Common myeloid progenitor, CD34-positive (primary cell): ENCODE results near the gene ZFAND4. TPM values are rescaled to one million over a fixed set of nuclear protein-coding genes. Genes with fewer than 3 reads are reported as not detected.
"Not testable (repeated sequence)": the region's sequence is repeated elsewhere in the genome, so short reads cannot be mapped to it uniquely, and the experiment has no call there.

ENCODE experiments used
- CTCF ChIA-PET: fragments of 350-600 bp; sonication (Branson Sonifier 250); formaldehyde crosslinking; loops from one replicate; lab custom pipeline; 2021; ENCODE audit warnings: antibody characterized with exemption; lab: Charles Lee
- POLR2A ChIA-PET: fragments of 350-600 bp; sonication (Branson Sonifier 250); formaldehyde crosslinking; loops from one replicate; lab custom pipeline; 2021; ENCODE audit warnings: antibody characterized with exemption; lab: Charles Lee
- DNase-seq, 3 donors: peaks; one replicate each; pipeline versions ENCODE4 v3.0.0 to v3.0.0-alpha.2; 2013
- H3K27ac ChIP-seq, 2 experiments: 1 replicate in 1 of 2; 2 replicates in 1 of 2; pipeline ENCODE4 v1.7.0; 2013; ENCODE audit warnings: inconsistent platforms in 2 of 2, low read length in 2 of 2, mild to moderate bottlenecking in 2 of 2, low read depth in 1 of 2, moderate library complexity in 1 of 2; ENCODE audit not compliant: severe bottlenecking in 2 of 2, insufficient read depth in 1 of 2, poor library complexity in 1 of 2
- H3K27me3 ChIP-seq, 5 experiments: replicated peaks in 2 of 5; 1 replicate in 3 of 5; 2 replicates in 2 of 5; pipeline versions ENCODE4 v1.6.1 to v1.7.0; 2013; ENCODE audit warnings: low read length in 4 of 5, mild to moderate bottlenecking in 2 of 5, moderate library complexity in 2 of 5, inconsistent platforms in 1 of 5; ENCODE audit not compliant: insufficient read depth in 5 of 5, control insufficient read depth in 4 of 5
- H3K36me3 ChIP-seq, 4 experiments: 1 replicate in 2 of 4; 2 replicates in 2 of 4; pipeline versions ENCODE4 v1.6.1 to v1.7.0; 2013; ENCODE audit warnings: low read length in 3 of 4, control low read depth in 1 of 4, mild to moderate bottlenecking in 1 of 4; ENCODE audit not compliant: control insufficient read depth in 4 of 4, insufficient read depth in 4 of 4
- H3K4me1 ChIP-seq, 4 experiments: 1 replicate in 3 of 4; 2 replicates in 1 of 4; pipeline versions ENCODE4 v1.6.1 to v1.7.1; 2013; ENCODE audit warnings: low read length in 3 of 4, mild to moderate bottlenecking in 3 of 4, control low read depth in 1 of 4, inconsistent platforms in 1 of 4, moderate library complexity in 1 of 4; ENCODE audit not compliant: control insufficient read depth in 4 of 4, insufficient read depth in 4 of 4; ENCODE audit errors: control extremely low read depth in 1 of 4
- H3K4me3 ChIP-seq, 7 experiments: 1 replicate in 4 of 7; 2 replicates in 3 of 7; pipeline versions ENCODE4 v1.5.1 to v1.7.0; 2013; ENCODE audit warnings: mild to moderate bottlenecking in 7 of 7, low read length in 6 of 7, moderate library complexity in 6 of 7, inconsistent platforms in 2 of 7, low read depth in 2 of 7, control low read depth in 1 of 7; ENCODE audit not compliant: insufficient read depth in 4 of 7, control insufficient read depth in 1 of 7; ENCODE audit errors: extremely low read depth in 1 of 7
- H3K9me3 ChIP-seq, 5 experiments: 1 replicate in 4 of 5; 2 replicates in 1 of 5; pipeline versions ENCODE4 v1.6.1 to v1.7.1; 2013; ENCODE audit warnings: low read length in 4 of 5, mild to moderate bottlenecking in 2 of 5, inconsistent platforms in 1 of 5, low read depth in 1 of 5, moderate library complexity in 1 of 5; ENCODE audit not compliant: control insufficient read depth in 4 of 5, insufficient read depth in 2 of 5; ENCODE audit errors: control extremely low read depth in 1 of 5
- WGBS: methylation state at CpG from one replicate; pipeline ENCODE4 v1.1.5; 2013; ENCODE audit not compliant: insufficient coverage; 5-methylcytosine and 5-hydroxymethylcytosine counted together
- polyA plus RNA-seq: library from polyadenylated mRNA; unstranded; fragments of 120-200 nt; gene quantifications from one replicate; pipeline ENCODE4 v1.2.1, GENCODE V29; 2013

Gene ZFAND4
- polyA plus RNA-seq = 16.8 TPM

DNA sequence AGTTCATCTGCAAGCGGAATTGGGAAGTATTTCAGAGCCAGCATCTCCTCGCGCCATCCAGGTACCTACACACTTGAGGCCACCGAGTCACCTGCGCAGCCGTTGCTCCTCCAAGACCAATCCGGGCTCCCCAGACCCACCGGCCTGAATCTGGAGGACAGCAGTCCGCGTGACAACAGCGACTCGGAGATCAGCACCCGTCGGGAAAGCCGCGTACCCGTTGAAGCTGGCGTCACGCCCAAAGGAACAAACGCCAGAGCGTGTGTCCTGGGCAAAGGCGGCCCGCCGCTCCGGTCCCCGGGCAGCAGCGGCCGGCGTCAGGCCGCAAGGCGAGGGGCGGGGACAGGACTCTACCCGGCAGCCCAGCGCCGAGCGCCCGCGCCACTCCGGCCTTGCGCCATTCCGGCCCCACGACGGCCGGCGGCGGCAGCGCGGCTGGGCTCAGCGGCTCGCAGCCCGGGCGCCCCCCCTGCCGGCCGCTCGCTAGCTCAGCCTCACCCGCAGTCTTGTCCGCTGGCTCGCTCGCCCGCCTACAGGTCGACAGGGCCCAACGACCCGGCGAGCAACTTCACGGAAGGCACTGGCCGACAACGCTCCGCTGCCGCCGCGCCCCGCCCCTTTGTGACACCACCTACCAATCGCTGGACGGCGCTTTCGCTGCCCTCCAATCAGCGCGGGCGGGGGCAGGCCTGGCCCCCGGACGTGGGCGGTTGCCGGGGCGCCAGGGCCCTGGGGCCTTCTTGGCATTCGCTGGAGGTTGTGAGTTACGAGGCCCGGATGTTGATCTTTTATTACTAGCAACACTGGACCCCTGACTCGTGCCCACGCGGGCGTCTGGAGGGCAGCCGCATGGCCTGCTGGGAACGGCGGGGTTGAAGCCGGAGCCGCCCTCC is at the start of gene ZFAND4:
Gene ZFAND4, minus strand, starts transcription at position 592 of the 893 bp plus-strand sequence. CDS start 9,047 bp downstream, outside the sequence.
- WGBS = under 1% methylated on average over 78 of the region's 96 CpGs
- Histone ChIP-seq H3K4me1 (peaks cover 0 to 14% (median 6%) of the 10 kb centered on the region in 4 experiments), H3K4me3 (peak within 1 kb of the TSS; percentile 65 to 93 (median 88)), H3K27me3 (no peaks in the 10 kb centered on the region), H3K27ac (peak within 1 kb of the TSS; percentile 58), H3K36me3 (no peaks in the 10 kb centered on the region), H3K9me3 (no peaks in the 10 kb centered on the region)
- ChIA-PET CTCF (interaction anchor here (0.9 to 2.0 kb wide), 12 partner anchors 14 to 422 kb away, joined by 3 to 13 read pairs (median 4); no protein-coding TSS in a partner anchor), POLR2A (no interaction called here)
- peak; percentile 97 to 99 (median 98) for DNase-seq

DNA sequence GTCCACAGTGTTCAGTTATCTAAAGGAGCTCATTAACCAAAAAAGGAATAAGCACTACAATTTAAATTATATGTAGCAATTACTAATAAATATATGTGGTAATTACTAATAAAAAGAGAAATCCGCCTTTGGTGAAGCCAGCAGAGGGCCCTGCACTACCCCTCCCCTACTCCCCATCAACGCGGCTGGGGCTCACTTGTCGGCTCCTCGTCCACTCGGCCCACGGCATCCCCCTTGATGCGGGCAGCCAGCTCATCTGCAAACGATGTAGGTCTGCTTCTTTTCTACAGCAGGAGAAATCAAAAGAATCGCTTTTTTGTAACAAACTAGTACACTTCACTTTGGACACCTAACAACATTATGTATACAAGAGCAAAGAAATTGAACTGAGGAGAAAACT is 48.9 kb upstream of the ZFAND4 start:
- H3K4me3 ChIP-seq, H3K27ac ChIP-seq, H3K4me1 ChIP-seq, H3K9me3 ChIP-seq, DNase-seq, CTCF ChIA-PET, H3K36me3 ChIP-seq, H3K27me3 ChIP-seq, POLR2A ChIA-PET: not testable (repeated sequence)
- no CpG with 5 or more reads among the region's 10 CpGs for WGBS

- WGBS = no CpG with 5 or more reads among the region's 1 CpG
- H3K9me3 ChIP-seq, H3K4me3 ChIP-seq, DNase-seq, H3K36me3 ChIP-seq, H3K27ac ChIP-seq, H3K4me1 ChIP-seq, POLR2A ChIA-PET, CTCF ChIA-PET, H3K27me3 ChIP-seq: not testable (repeated sequence)
These were observed 45.1 kb upstream of the ZFAND4 start for GRCh38 chr10:45717642-45718041.

DNA sequence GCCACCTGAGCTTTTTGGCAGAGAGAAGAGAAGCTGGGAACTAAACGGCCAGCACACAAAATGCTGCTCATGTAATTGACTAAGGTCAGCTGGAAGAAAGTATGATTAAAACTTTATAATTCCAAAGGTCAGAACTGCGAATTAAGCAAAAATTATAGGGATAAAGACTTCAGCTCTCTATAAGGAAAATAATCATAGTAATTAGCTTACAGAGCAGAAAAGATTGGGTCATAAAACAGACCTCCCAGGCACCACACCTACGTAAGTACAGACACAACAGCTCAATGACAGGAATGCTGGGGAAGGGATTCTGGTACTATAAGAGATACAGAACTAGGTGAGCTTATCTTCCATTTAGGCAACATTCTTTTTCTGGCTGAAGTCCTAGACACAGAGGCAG is 44.5 kb upstream of the ZFAND4 start:
- DNase-seq, CTCF ChIA-PET, H3K36me3 ChIP-seq, POLR2A ChIA-PET, H3K27me3 ChIP-seq, H3K4me3 ChIP-seq, H3K4me1 ChIP-seq, H3K27ac ChIP-seq, H3K9me3 ChIP-seq: not testable (repeated sequence)
- 100% methylated on average over 1 of the region's 3 CpGs for WGBS

- DNase-seq, H3K36me3 ChIP-seq, H3K27ac ChIP-seq, H3K9me3 ChIP-seq, H3K4me1 ChIP-seq, H3K27me3 ChIP-seq, POLR2A ChIA-PET, H3K4me3 ChIP-seq, CTCF ChIA-PET: not testable (repeated sequence)
- no CpG with 5 or more reads among the region's 5 CpGs for WGBS
These were observed 38.7 kb upstream of the ZFAND4 start for GRCh38 chr10:45711223-45711622.

GRCh38 chr10:45710200-45710796 is 37.7 kb upstream of the ZFAND4 start:
- CTCF ChIA-PET, H3K27ac ChIP-seq, POLR2A ChIA-PET, H3K9me3 ChIP-seq, H3K4me3 ChIP-seq, H3K36me3 ChIP-seq, H3K27me3 ChIP-seq, DNase-seq, H3K4me1 ChIP-seq: not testable (repeated sequence)
- no CpG with 5 or more reads among the region's 3 CpGs for WGBS

DNA sequence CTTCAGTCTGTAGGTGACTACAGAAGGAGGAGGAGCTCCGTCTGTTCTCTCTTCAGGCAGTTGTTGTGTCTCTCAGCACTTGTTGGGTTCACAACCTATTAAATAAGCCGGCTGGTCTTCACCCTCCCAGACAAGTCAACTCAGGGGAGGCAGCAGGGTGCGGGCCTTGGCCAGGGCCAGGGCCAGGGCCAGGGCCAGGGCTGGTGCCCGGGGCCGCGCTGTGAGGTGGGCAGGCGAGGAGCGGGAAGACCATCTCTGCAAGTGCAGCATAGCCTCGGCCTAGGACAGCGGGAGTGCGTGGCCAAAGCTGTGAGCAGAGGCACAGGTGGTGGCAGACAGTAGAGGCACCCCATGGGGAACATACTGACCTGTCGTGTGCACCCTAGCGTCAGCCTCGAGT is 5.9 kb upstream of the ZFAND4 start:
- H3K4me1 ChIP-seq, H3K9me3 ChIP-seq, DNase-seq, POLR2A ChIA-PET, CTCF ChIA-PET, H3K36me3 ChIP-seq, H3K27me3 ChIP-seq, H3K4me3 ChIP-seq, H3K27ac ChIP-seq: not testable (repeated sequence)
- 98% methylated on average over 10 of the region's 14 CpGs for WGBS
